GM12872 (cell line): Measurements from ENCODE around the gene MMADHC.

Source experiments
- CTCF ChIP-seq: IDR thresholded peaks from 3 replicates; pipeline ENCODE4 v1.5.1; 2011; ENCODE audit warnings: low read depth, mild to moderate bottlenecking, low read length, moderate library complexity; ENCODE audit not compliant: insufficient read depth

The MMADHC gene

GRCh38 chr2:149587950-149588487, 444 bp upstream of the MMADHC start:
- no peak for TF ChIP-seq CTCF

GRCh38 chr2:149586898-149587219, 716 bp downstream of the MMADHC start:
- no peak for TF ChIP-seq CTCF

GRCh38 chr2:149586063-149586462, 1.5 kb downstream of the MMADHC start:
- no peak for TF ChIP-seq CTCF

- no peak for TF ChIP-seq CTCF
Measured at GRCh38 chr2:149585166-149585885, 2.2 kb downstream of the MMADHC start.

GRCh38 chr2:149579972-149580882, 7.3 kb downstream of the MMADHC start:
- TF ChIP-seq CTCF, result no peak

GRCh38 chr2:149577269-149577668, 10.3 kb downstream of the MMADHC start:
- TF ChIP-seq CTCF, result no peak

GRCh38 chr2:149575752-149576151, 11.8 kb downstream of the MMADHC start:
- no peak for TF ChIP-seq CTCF
